Measurements from ENCODE around the gene KIDINS220. TPM values are rescaled to one million over a fixed set of nuclear protein-coding genes. Genes with fewer than 3 reads are reported as not detected.

The KIDINS220 gene
- total and polyA plus RNA-seq, 2 of the 13 experiments (the other 11 are each of a cell fraction or from before 2014, with no cell fraction given), result 25.2 to 32.3 TPM

- peak; percentile 77; the same call in 1 of the 2 replicates for TF ChIP-seq MXD3 (CRISPR knock-in tag; IDR thresholded peaks at IDR 0.05)
- TF ChIP-seq ARID5B (CRISPR knock-in tag; IDR thresholded peaks at IDR 0.05), result peak; percentile 88
- TF ChIP-seq PLRG1 (conservative IDR thresholded peaks at IDR 0.05), result no peak
- no peak for TF ChIP-seq ISX (CRISPR knock-in tag; conservative IDR thresholded peaks at IDR 0.05)
- peak; percentile 74; the same call in 1 of the 2 replicates for TF ChIP-seq ZNF598 (CRISPR knock-in tag; IDR thresholded peaks at IDR 0.05; ENCODE audit: borderline replicate concordance)
- peak; percentile 78 for TF ChIP-seq RBFOX2 (IDR thresholded peaks at IDR 0.05; ENCODE audit: low read depth, low read length)
- peak; percentile 94 for TF ChIP-seq ZNF430 (CRISPR knock-in tag; IDR thresholded peaks at IDR 0.05)
- peak; percentile 51; the same call in 1 of the 2 replicates for TF ChIP-seq CEBPG (CRISPR knock-in tag; IDR thresholded peaks at IDR 0.05)
- TF ChIP-seq ZNF547 (CRISPR knock-in tag; IDR thresholded peaks at IDR 0.05), result peak; percentile 76
- TF ChIP-seq TRAFD1 (CRISPR knock-in tag; IDR thresholded peaks at IDR 0.05; ENCODE audit: borderline replicate concordance), result no peak; the same call in 1 of the 2 replicates
- TF ChIP-seq MEF2D (CRISPR knock-in tag; IDR thresholded peaks at IDR 0.05), result peak; percentile 90
- TF ChIP-seq ZNF318 (CRISPR knock-in tag; IDR thresholded peaks at IDR 0.05), result no peak
These were observed 157.3 kb downstream of the KIDINS220 start (continued) for GRCh38 chr2:8679827-8680731.

Data from HepG2 (cell line).